DOHH2 (cell line): ENCODE data around the gene DCST1.

Experiments used
- CTCF ChIP-seq: fragments of 200-600 bp; sonication (generic); IDR thresholded peaks from one replicate; pipeline ENCODE4 v1.5.1; 2014; ENCODE audit warnings: antibody characterized with exemption, mild to moderate bottlenecking, low read depth, low read length; ENCODE audit not compliant: poor library complexity, severe bottlenecking
- EZH2phosphoT487 ChIP-seq: fragments of 200-600 bp; sonication (generic); IDR thresholded peaks from 2 replicates; pipeline ENCODE4 v1.6.1; 2017; ENCODE audit warnings: borderline replicate concordance, mild to moderate bottlenecking, antibody characterized with exemption, low read length, moderate library complexity, mixed read lengths

- TF ChIP-seq CTCF, result no peak
- no peak for TF ChIP-seq EZH2phosphoT487
These were observed 5.1 kb downstream of the DCST1 start for GRCh38 chr1:155038602-155039307.
